ENCODE data around the gene SPDYE11. TPM values are rescaled to one million over a fixed set of nuclear protein-coding genes. Genes with fewer than 3 reads are reported as not detected.
"Not testable (repeated sequence)": the region's sequence is repeated elsewhere in the genome, so short reads cannot be mapped to it uniquely, and the experiment has no call there.

Gene SPDYE11, protein sequence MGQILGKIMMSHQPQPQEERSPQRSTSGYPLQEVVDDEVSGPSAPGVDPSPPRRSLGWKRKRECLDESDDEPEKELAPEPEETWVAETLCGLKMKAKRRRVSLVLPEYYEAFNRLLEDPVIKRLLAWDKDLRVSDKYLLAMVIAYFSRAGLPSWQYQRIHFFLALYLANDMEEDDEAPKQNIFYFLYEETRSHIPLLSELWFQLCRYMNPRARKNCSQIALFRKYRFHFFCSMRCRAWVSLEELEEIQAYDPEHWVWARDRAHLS
- not detected for total RNA-seq
- long read RNA-seq, donor 1, partial matches to known transcripts: 0 of 1 reads
- long read RNA-seq, donor 1, other reads (novel, unspliced or antisense): 1 of 1 reads
- long read RNA-seq, donor 2: 0 reads

DNA sequence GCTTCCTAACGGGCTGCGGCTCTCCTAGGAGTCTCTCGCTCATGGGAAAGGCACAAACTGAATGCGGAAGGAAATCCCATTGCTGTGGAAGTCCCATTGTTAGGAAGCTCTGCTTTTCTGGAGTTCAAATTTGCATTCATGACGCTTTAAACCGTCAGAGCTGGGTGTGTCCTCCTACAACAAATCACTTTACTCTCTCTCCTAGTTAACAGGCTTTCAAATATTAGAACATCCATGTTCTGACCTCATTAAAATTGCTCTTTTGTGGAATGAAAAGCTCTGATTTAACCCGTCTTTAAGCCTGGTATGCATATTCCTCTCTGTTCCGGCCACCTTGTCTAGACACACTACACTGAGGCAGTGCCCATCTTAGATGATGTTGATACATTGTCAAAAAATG is at the start of gene SPDYE11:
Gene SPDYE11 (minus strand): TSS at position 101 of the 400 bp plus-strand sequence. CDS start 1,800 bp downstream, outside the sequence.
- intact Hi-C loops (cut with DNase I); DNase-seq (ENCODE audit: low spot score): not testable (repeated sequence)

DNA sequence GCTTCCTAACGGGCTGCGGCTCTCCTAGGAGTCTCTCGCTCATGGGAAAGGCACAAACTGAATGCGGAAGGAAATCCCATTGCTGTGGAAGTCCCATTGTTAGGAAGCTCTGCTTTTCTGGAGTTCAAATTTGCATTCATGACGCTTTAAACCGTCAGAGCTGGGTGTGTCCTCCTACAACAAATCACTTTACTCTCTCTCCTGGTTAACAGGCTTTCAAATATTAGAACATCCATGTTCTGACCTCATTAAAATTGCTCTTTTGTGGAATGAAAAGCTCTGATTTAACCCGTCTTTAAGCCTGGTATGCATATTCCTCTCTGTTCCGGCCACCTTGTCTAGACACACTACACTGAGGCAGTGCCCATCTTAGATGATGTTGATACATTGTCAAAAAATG is 28.2 kb upstream of the SPDYE11 start, which contains the start of gene SPDYE9:
Gene SPDYE9 (minus strand): TSS at position 101 of the 400 bp plus-strand sequence. CDS start 1,800 bp downstream, outside the sequence.
- DNase-seq (ENCODE audit: low spot score); intact Hi-C loops (cut with DNase I): not testable (repeated sequence)

- intact Hi-C loops (cut with DNase I); DNase-seq (ENCODE audit: low spot score): not testable (repeated sequence)
Measured at GRCh38 chr7:73029666-73030065, 28.0 kb downstream of the SPDYE11 start, which contains the start of gene SPDYE8. TSS of gene SPDYE8 (minus strand) at chr7:73029766. CDS start at chr7:73027966, 1,800 bp downstream.

DNA sequence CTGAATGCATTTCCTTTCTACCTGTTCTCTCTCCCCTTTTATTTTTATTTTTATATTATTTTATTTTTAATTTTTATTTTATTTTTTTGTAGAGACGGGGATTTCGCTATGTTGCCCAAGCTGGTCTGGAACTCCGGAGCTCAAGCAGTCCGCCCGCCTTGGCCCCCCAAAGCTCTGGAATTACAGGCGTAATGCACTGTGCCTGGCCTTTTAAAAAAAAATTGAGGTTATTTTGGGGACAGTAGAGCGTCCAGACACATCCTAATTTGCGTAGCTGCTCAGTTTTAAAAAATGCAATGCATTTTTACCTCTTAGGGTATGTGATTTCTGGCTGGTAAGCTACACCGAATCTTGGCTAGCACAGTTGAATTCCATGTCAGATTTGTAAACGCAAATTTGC is 51.2 kb downstream of the SPDYE11 start:
- peak; percentile 44 for DNase-seq (ENCODE audit: low spot score)
- intact Hi-C loops (cut with DNase I): not testable (repeated sequence)

DNA sequence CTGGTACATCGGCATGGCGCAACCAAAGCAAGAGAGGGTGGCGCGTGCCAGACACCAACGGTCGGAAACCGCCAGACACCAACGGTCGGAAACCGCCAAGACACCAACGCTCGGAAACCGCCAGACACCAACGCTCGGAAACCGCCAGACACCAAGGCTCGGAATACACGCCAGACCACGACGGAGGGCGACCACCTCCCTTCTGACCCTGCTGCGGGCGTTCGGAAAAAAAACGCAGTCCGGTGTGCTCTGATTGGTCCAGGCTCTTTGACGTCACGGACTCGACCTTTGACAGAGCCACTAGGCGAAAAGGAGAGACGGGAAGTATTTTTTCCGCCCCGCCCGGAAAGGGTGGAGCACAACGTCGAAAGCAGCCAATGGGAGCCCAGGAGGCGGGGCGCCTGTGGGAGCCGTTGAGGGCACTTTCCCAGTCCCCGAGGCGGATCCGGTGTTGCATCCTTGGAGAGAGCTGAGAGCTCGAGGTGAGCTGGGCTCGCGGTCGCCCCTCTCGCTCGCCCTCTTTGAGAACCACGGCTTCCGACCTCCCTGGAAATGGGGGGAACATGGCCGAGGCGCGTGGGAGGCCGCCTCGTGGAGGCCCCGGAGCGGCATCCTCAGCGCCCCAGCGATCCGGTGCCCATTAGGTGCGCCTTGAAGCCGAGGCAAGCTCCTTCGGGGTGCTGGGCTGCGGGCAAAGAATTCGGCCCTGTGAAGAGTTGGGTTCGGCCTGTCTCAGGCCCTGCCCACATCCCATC is 51.8 kb downstream of the SPDYE11 start:
- intact Hi-C loops (cut with DNase I): not testable (repeated sequence)
- DNase-seq (ENCODE audit: low spot score): peak; percentile 94

DNA sequence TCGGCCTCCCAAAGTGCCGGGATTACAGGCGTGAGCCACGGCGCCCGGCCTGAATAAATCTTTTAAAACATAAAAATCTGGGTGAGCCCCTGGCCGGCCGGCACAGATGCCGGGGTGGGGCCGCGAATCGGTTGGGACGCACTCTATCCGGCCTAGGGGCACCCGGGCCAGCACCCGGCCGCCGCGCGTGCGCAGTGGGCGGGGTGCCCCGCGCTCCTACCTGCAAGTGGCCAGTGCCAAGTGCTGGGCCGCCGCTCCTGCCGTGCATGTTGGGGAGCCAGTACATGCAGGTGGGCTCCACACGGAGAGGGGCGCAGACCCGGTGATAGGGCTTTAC is 52.4 kb downstream of the SPDYE11 start:
- intact Hi-C loops (cut with DNase I): not testable (repeated sequence)
- DNase-seq (ENCODE audit: low spot score): peak; percentile 86

DNA sequence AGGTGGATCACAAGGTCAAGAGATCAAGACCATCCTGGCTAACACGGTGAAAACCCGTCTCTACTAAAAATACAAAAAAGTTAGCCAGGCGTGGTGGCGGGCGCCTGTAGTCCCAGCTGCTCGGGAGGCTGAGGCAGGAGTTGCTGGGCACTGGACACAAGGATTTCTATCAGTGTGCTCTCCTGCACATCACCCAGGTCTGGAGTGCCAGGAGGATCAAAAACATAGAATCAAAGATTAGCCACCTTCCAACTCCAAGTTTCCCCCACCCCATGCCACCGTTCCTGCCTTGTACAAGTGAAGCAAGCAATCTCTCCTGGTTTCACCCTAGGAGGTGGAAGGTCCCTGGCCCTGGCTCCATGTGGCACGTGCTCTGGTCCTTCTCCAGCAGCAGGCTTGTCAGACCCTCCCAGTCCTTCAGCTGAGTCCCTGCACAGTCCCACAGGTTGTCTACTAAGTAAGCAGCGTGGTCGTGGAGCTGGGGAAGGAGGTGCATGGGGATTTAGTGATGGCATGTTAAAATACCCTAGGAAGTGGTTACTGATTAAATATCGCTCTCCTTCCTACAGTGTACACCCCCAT is 59.7 kb downstream of the SPDYE11 start:
- intact Hi-C loops (cut with DNase I); DNase-seq (ENCODE audit: low spot score): not testable (repeated sequence)

Other genes starting within 250 kb of the SPDYE11 start
- gene TYW1B, start 229.7 kb downstream of the SPDYE11 start, total RNA-seq: 1 to 10 TPM; 1.6 to 2.1 TPM
- 10 to 100 TPM; 25.0 to 25.8 TPM for gene POM121, start 132.8 kb downstream of the SPDYE11 start, total RNA-seq
- under 1 TPM in 1 of 2 donors, not detected in 1; 0.33 TPM for gene TRIM74, start 88.4 kb downstream of the SPDYE11 start, total RNA-seq
- not detected for gene SPDYE8, start 28.1 kb downstream of the SPDYE11 start, total RNA-seq
- gene SPDYE9, start 28.1 kb upstream of the SPDYE11 start, total RNA-seq: not detected

All from posterior vena cava (tissue), 2 donors.